SK-N-SH treated with all-trans-retinoic acid at 6 μM for 48 hours (cell line): ENCODE measurements around the gene MCFD2.

Experiments
- ARNTL ChIP-seq: fragments of 450-650 bp; formaldehyde crosslinking; IDR thresholded peaks from 2 replicates; pipeline ENCODE4 v1.5.0; 2020; ENCODE audit warnings: low read depth, mild to moderate bottlenecking, moderate library complexity, borderline replicate concordance
- GLIS3 ChIP-seq: fragments of 250-450 bp; sonication (Bioruptor Pico); IDR thresholded peaks from 2 replicates; pipeline ENCODE4 v1.5.0; 2020; ENCODE audit warnings: mild to moderate bottlenecking, moderate library complexity
- ZNF70 ChIP-seq: fragments of 450-650 bp; formaldehyde crosslinking; IDR thresholded peaks from 2 replicates; pipeline ENCODE4 v1.5.0; 2020; ENCODE audit warnings: mild to moderate bottlenecking, moderate library complexity
- TF ChIP-seq, protein P1 (sequence below): fragments of 250-450 bp; sonication (Bioruptor Pico); IDR thresholded peaks from 2 replicates; pipeline ENCODE4 v1.8.0; 2020; ENCODE audit warnings: mild to moderate bottlenecking, moderate library complexity, borderline replicate concordance

DNA sequence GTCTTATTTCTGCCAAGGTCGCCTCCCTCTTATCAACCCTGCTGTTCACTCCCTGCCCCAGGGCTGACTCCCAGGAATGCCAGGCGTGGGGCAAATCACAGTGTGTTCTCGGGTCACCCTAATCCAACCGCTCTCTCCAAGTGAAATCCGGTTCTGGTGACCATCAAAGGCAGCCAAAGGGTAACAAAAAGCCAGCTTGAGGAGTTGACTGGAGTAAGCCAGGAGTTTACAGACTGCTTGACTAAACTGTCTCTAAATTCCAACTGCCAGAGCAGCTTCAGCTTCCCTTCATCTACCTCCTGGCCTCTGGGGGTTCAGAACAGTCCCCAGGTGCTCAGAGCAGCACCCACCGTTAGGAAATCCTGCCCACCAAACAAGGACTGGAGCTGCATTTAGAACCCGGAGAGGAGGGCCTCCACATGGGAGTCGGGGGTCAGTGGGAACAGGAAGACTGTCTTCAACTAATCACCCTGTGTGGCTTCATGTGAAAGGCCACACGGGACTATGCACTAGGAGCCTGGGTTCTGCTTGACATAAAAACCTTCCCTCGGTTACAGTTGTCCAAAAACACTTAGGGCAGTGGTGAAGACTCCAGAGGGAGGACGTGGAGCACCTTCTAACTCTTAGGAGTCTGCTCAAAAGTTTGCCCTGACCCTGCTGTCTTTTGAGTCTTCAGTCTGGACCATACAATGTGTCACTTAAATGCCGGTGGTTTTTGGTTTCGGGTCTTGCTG is 24.2 kb upstream of the MCFD2 start:
- no peak for TF ChIP-seq ZNF70 (CRISPR knock-in tag)
- TF ChIP-seq, protein P1, sequence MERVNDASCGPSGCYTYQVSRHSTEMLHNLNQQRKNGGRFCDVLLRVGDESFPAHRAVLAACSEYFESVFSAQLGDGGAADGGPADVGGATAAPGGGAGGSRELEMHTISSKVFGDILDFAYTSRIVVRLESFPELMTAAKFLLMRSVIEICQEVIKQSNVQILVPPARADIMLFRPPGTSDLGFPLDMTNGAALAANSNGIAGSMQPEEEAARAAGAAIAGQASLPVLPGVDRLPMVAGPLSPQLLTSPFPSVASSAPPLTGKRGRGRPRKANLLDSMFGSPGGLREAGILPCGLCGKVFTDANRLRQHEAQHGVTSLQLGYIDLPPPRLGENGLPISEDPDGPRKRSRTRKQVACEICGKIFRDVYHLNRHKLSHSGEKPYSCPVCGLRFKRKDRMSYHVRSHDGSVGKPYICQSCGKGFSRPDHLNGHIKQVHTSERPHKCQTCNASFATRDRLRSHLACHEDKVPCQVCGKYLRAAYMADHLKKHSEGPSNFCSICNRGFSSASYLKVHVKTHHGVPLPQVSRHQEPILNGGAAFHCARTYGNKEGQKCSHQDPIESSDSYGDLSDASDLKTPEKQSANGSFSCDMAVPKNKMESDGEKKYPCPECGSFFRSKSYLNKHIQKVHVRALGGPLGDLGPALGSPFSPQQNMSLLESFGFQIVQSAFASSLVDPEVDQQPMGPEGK: no peak
- TF ChIP-seq GLIS3 (CRISPR knock-in tag): no peak
- no peak for TF ChIP-seq ARNTL (CRISPR knock-in tag)
